Measurements from ENCODE around the gene PLPPR3.

PLPPR3 gene

GRCh38 chr19:834216-834615 is 12.5 kb upstream of the PLPPR3 start:
- peaks cover 2% of the 10 kb centered on the region; the same call in 1 of the 2 replicates for H3K27me3 ChIP-seq (replicated peaks; ENCODE audit: control insufficient read depth, insufficient read depth, low read length)
- H3K36me3 ChIP-seq (ENCODE audit: control insufficient read depth, insufficient read depth, low read length), result no peaks in the 10 kb centered on the region
- no peak overlapping the region for H3K4me3 ChIP-seq (replicated peaks; ENCODE audit: low read depth, low read length)
- DNase-seq (ENCODE audit: extremely low read depth, insufficient read length), result no peak
- TF ChIP-seq, protein P1, sequence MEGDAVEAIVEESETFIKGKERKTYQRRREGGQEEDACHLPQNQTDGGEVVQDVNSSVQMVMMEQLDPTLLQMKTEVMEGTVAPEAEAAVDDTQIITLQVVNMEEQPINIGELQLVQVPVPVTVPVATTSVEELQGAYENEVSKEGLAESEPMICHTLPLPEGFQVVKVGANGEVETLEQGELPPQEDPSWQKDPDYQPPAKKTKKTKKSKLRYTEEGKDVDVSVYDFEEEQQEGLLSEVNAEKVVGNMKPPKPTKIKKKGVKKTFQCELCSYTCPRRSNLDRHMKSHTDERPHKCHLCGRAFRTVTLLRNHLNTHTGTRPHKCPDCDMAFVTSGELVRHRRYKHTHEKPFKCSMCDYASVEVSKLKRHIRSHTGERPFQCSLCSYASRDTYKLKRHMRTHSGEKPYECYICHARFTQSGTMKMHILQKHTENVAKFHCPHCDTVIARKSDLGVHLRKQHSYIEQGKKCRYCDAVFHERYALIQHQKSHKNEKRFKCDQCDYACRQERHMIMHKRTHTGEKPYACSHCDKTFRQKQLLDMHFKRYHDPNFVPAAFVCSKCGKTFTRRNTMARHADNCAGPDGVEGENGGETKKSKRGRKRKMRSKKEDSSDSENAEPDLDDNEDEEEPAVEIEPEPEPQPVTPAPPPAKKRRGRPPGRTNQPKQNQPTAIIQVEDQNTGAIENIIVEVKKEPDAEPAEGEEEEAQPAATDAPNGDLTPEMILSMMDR (IDR thresholded peaks at IDR 0.05; ENCODE audit: insufficient read depth, low read length, poor library complexity, severe bottlenecking), result no peak

DNA sequence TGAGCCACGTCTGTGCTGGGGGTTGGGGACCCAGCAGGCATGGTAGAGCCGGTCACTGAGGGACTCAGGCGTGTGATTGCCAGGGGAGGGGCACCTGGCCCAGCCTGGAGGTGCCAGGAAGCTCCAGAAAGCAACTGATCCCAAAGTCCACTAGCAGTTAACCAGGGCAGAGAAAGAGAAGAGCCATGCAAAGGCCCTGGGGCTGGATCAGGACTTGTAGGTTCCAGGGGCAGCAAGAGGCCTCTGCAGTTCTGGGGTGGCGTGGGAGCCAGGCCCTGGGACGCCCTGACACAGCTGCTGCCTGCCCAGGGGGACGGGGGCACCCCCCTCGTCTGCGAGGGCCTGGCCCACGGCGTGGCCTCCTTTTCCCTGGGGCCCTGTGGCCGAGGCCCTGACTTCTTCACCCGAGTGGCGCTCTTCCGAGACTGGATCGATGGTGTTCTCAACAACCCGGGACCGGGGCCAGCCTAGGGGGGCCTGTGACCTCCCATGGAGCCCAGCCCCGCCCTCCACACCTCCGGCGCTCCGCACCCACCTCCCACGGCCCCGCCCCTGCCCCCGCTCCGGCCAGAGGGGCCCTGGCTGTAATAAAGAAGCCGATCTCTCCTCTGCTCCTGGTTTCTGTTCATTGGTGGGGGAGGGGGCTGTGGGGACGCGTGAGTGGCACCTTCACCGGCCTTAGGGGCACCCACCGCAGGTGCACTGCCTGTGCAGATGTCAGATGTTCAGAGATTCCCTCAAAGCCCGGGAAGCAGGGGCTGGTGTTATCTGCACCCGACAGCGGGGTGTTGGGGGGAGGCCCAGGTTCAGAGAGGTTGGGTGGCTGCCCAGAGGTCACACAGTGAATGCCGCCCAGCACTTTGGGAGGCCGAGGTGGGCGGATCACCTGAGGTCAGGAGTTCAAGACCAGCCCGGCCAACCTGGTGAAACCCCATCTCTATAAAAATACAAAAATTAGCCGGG is 9.9 kb upstream of the PLPPR3 start:
- Histone ChIP-seq H3K36me3 (ENCODE audit: control insufficient read depth, insufficient read depth, low read length) (no peaks in the 10 kb centered on the region), H3K27me3 (replicated peaks; ENCODE audit: control insufficient read depth, insufficient read depth, low read length) (peaks cover 2% of the 10 kb centered on the region; the same call in 1 of the 2 replicates), H3K4me3 (replicated peaks; ENCODE audit: low read depth, low read length) (no peak overlapping the region)
- TF ChIP-seq, protein P1 (IDR thresholded peaks at IDR 0.05; ENCODE audit: insufficient read depth, low read length, poor library complexity, severe bottlenecking), result no peak
- no peak for DNase-seq (ENCODE audit: extremely low read depth, insufficient read length)

- H3K4me3 ChIP-seq (replicated peaks; ENCODE audit: low read depth, low read length), result no peak overlapping the region
- no peak for DNase-seq (ENCODE audit: extremely low read depth, insufficient read length)
- TF ChIP-seq, protein P1 (IDR thresholded peaks at IDR 0.05; ENCODE audit: insufficient read depth, low read length, poor library complexity, severe bottlenecking), result no peak
- no peaks in the 10 kb centered on the region for H3K27me3 ChIP-seq (replicated peaks; ENCODE audit: control insufficient read depth, insufficient read depth, low read length)
- H3K36me3 ChIP-seq (ENCODE audit: control insufficient read depth, insufficient read depth, low read length), result no peaks in the 10 kb centered on the region
These were observed 7.5 kb upstream of the PLPPR3 start for GRCh38 chr19:829129-829758.

- DNase-seq (ENCODE audit: extremely low read depth, insufficient read length), result no peak
- Histone ChIP-seq H3K27me3 (replicated peaks; ENCODE audit: control insufficient read depth, insufficient read depth, low read length) (no peaks in the 10 kb centered on the region), H3K4me3 (replicated peaks; ENCODE audit: low read depth, low read length) (no peak within 1 kb of the TSS), H3K36me3 (ENCODE audit: control insufficient read depth, insufficient read depth, low read length) (no peaks in the 10 kb centered on the region)
- TF ChIP-seq, protein P1 (IDR thresholded peaks at IDR 0.05; ENCODE audit: insufficient read depth, low read length, poor library complexity, severe bottlenecking), result no peak
These were observed 6.1 kb upstream of the PLPPR3 start, which contains the start of gene AZU1 for GRCh38 chr19:827710-828321. TSS of gene AZU1 (plus strand) at chr19:827837. CDS start at chr19:827847, 10 bp downstream.

- no peaks in the 10 kb centered on the region for H3K36me3 ChIP-seq (ENCODE audit: control insufficient read depth, insufficient read depth, low read length)
- H3K4me3 ChIP-seq (replicated peaks; ENCODE audit: low read depth, low read length), result no peak overlapping the region
- DNase-seq (ENCODE audit: extremely low read depth, insufficient read length), result no peak
- H3K27me3 ChIP-seq (replicated peaks; ENCODE audit: control insufficient read depth, insufficient read depth, low read length), result no peaks in the 10 kb centered on the region
- TF ChIP-seq, protein P1 (IDR thresholded peaks at IDR 0.05; ENCODE audit: insufficient read depth, low read length, poor library complexity, severe bottlenecking), result no peak
These were observed 5.6 kb upstream of the PLPPR3 start for GRCh38 chr19:827314-827709.

All from GM06990 (cell line).